H1 (cell line): ENCODE results near the gene TEAD1. TPM values are rescaled to one million over a fixed set of nuclear protein-coding genes. Genes with fewer than 3 reads are reported as not detected.

ENCODE experiments used
- PHF8 ChIP-seq: fragments of 200-600 bp; sonication (generic); conservative IDR thresholded peaks from 2 replicates; pipeline ENCODE4 v1.7.1; 2012; ENCODE audit warnings: low read depth, mild to moderate bottlenecking, inconsistent platforms, low read length, moderate library complexity
- POLR2A ChIP-seq, 2 experiments: IDR thresholded peaks; 1 replicate in 1 of 2; 2 replicates in 1 of 2; pipeline ENCODE4 v1.6.1; 2011; ENCODE audit warnings: low read depth in 2 of 2, low read length in 2 of 2, mild to moderate bottlenecking in 2 of 2; ENCODE audit errors: control extremely low read depth in 1 of 2
- polyA plus RNA-seq, 7 experiments: library from polyadenylated mRNA; depleted of rRNA in 3 of 7; stranded (reverse) in 5 of 7; unstranded in 2 of 7; fragments of >200 nt in 5 of 7; fragments of 200-250 nt in 2 of 7; gene quantifications; 1 replicate in 5 of 7; 2 replicates in 1 of 7; 4 replicates in 1 of 7; pipeline versions ENCODE4 v1.2.1 to v1.2.3, GENCODE V29; 2011 to 2013; ENCODE audit warnings: missing spikeins in 2 of 7, mixed read lengths in 2 of 7
- total RNA-seq: library from RNA; stranded (reverse); fragmentation: NEBNext Ultra II Directional; extraction: Animal tissue kit (Norgen Biotek cat#: 25700); gene quantifications from 2 replicates; pipeline ENCODE4 v1.2.1, GENCODE V29; 2021
- TF ChIP-seq, protein P1 (sequence below): IDR thresholded peaks from 2 replicates; pipeline ENCODE4 v1.6.1; 2011; ENCODE audit warnings: low read depth, mild to moderate bottlenecking, low read length; ENCODE audit not compliant: insufficient read depth

Gene TEAD1
- total and polyA plus RNA-seq, 2 of the 8 experiments (the other 6 are each of a cell fraction or from before 2014, with no cell fraction given): 15.6 to 67.4 TPM

DNA sequence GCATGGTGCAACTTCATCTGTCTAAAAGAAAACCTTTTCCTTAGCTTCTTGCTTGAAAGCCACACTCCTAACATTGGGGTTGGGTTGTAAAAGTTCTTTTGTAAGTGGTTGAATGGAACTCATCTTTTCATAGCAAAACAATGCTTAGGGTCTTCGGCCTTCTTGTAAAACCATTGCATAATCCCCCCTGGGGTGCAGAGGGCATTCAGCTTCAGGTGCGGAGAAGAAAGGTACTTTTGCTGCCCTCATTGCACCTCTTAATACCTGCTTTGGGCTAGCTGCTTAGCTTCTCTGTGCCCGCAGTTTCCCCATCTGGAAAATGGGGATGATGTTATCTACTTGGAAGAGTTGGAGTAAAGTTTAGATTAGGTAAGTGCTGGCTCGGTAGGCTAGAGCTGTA is 10.1 kb downstream of the TEAD1 start (continued):
- TF ChIP-seq, protein P1, sequence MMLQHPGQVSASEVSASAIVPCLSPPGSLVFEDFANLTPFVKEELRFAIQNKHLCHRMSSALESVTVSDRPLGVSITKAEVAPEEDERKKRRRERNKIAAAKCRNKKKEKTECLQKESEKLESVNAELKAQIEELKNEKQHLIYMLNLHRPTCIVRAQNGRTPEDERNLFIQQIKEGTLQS: no peak
- TF ChIP-seq POLR2A (IDR thresholded peaks at IDR 0.05; ENCODE audit: control extremely low read depth in 1 of 2, low read depth in 2 of 2, low read length in 2 of 2) (0 out of 3 replicates have a peak, but pooled peaks of 1 of the 2 experiments have one; percentile 15), PHF8 (no peak)
